ENCODE data around the gene TMEM131L.
"Not testable (repeated sequence)": the region's sequence is repeated elsewhere in the genome, so short reads cannot be mapped to it uniquely, and the experiment has no call there.

The TMEM131L gene

GRCh38 chr4:153466081-153466948 is at the start of gene TMEM131L:
TSS of gene TMEM131L (plus strand) at chr4:153466360. CDS start at chr4:153466398, 38 bp downstream.
- no peak for DNase-seq

DNA sequence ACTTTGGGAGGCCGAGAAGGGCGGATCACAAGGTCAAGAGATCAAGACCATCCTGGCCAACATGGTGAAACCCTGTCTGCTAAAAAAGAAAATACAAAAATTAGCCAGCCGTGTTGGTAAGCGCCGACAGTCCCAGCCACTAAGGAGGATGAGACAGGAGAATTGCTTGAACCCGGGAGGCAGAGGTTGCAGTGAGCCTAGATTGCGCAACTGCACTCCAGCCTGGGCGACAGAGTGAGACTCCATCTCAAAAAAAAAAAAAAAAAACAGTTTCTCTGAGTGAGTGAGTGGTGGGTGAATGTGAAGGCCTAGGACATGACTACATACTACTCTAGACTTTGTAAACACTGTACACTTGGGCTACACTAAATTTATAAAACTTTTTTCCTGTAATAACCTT is 49.7 kb upstream of the TMEM131L start:
- not testable (repeated sequence) for DNase-seq

DNA sequence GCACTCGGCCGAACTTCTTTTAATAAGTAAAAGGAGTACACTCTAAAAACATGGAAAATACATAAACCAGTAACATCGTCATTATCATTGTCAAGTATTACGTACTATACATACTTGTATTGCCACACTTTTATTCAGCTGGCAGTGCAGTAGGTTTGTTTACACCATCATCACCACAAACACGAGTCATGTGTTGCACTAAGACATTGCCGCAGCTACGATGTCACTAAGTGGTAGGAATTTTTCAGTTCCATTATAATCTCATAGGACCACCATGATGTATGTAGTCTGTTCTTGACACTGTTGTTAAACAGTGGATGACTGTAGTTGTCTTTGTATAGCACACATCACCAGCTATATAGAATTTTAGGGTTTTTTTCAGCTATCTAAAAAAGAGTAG is 48.0 kb upstream of the TMEM131L start:
- DNase-seq: no peak

DNA sequence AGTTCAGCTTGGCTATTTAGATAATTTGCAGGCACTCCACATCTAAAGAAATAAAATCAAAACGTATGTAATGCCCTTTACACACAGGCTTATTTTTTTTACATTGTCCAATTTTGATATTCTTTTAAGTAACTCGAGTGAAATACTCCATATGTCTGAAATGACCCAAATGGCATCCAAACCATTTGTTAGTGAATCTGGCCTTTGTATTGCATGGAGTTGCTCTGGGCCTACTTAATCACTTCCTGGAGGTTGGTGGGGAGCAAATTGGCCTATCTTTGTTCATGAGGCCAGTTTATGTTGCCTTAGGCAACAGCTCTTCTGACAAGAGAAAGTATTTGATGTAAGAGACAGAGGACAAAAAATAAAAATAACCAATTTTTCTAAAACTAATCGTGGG is 47.6 kb upstream of the TMEM131L start:
- DNase-seq: no peak

GRCh38 chr4:153419029-153419428 is 47.1 kb upstream of the TMEM131L start:
- no peak for DNase-seq

GRCh38 chr4:153419673-153420278 is 46.4 kb upstream of the TMEM131L start:
- no peak for DNase-seq

- no peak for DNase-seq
Measured at GRCh38 chr4:153420361-153420760, 45.8 kb upstream of the TMEM131L start.

- no peak for DNase-seq
Measured at GRCh38 chr4:153421941-153422340, 44.2 kb upstream of the TMEM131L start.

GRCh38 chr4:153426207-153426885 is 39.8 kb upstream of the TMEM131L start:
- no peak for DNase-seq

DNA sequence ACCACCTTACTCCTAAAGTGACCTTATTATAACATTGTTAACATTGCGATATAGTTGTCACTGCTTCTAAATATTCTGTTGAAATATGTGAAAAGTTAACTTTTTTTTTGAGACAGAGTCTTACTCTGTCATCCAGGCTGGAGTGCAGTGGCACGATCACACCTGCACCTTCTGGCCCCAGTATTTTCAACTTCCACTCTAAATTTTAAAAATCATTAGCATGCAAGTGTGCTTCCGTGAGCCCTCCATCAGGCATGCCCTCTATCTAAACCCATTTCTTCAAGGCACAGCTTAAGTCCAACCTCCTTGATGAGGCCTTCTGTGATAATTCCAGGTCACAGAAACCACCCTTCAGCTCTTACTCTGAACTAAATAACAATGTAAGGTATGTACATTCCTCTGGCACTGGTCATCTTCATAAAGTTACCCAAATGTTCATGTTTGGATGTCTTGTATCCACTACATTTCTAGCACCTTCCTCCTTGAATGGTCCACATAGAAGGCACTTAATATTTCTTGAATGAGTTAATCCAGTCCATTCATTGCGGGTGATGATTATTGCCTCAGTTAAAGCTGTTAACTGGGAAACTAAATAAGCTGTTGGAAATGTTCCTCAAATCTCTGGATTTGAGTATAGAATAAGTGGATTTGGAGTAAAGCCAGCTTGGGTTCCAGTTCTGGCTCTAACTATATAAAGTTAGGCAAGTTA is 38.6 kb upstream of the TMEM131L start:
- no peak for DNase-seq

DNA sequence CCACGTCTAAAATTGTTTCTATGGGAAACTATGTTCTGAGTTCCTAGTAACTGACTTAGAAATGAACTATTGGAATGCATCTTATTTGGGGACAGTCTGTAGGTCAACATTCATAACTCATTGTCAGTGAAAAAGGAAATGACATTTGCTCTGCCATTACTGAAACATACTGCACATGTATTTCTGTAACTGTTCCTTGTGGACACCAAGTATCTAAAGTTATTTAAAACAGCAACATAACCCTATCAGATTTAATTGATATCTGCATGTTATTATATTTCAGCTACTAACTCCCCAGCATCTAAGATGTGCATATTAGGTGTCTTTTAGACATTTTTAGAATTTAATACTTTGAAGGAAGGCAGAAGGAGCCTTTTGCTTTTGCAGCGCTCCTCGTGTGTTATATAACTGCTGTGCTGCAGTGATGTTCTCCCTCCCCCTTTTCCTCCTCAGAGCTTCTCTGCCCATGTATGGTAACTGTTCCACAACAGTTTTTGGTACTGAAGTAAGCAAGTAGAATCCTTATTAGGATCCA is 37.2 kb upstream of the TMEM131L start:
- DNase-seq: no peak

GRCh38 chr4:153432965-153433753 is 33.0 kb upstream of the TMEM131L start:
- no peak for DNase-seq

DNA sequence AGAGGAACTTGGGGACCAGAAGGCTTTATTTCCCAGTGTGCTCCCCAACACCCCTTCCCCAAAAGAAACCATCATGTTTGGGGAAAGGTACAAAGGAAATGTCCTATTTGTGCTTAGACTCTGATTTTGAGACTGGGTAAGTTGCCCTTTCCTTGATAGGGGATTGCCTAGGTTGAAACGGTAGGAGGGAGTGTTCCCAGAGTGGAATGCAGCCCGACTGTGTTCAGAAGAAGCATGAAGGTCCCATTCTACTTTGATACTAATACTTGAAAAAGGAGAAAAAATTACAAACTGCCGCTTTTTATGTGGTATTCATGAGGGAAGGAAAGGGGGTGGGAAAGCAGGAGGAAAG is 32.4 kb upstream of the TMEM131L start:
- DNase-seq: no peak

DNA sequence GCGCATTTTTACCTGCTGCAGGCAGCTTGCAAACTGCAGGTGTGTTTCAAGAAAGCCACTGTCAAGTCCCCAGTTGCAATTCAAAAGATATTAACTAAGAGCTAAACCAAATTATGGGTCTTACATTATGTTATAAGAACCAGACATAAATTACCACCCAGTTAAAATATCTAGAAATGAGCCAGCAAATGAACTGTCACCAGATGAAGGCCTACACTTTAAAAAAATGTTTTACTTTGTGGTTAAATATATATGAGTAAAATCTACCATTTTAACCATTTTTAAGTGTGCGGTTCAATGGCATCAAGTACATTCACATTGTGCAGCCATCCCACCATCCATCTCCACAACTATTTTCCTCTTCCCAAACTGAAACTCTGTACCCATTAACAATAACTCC is 32.0 kb upstream of the TMEM131L start:
- no peak for DNase-seq

DNA sequence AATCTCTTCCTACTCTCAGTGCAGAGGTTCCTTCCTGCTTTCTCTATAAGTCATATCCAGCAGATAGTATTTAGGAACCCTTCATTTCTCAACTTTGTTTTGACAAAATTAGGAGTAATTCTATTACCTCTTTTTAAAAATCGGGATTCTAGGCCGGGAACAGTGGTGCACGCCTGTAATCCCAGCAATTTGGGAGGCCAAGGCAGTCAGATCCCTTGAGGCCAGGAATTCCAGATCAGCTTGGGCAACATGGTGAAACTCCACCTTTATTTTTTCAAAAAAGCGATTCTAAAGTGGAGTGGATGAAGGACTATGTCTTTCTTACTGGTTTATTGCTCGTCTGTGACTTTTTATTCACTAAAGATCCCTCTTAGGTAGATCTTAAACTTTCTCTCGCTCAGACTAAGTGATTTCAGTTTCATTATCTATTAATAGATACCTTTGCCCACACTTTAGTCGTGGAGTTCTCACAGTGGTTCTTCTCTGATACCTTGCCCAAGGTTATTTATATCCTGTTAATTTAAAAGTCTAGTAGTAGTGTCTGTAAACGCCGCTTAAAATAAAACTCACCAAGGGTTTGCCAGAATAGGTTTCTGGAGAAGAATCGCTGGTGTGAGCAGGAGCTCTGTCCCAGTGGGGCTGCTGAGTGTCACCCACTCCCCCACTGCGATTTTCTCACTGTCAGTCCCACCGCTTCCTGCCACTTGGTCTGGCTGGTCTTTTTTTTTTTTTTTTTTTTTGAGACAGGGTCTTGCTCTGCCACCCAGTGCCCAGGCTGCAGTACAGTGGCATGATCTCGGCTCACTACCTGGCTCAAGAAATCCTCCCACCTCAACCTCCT is 27.0 kb upstream of the TMEM131L start:
- no peak for DNase-seq

DNA sequence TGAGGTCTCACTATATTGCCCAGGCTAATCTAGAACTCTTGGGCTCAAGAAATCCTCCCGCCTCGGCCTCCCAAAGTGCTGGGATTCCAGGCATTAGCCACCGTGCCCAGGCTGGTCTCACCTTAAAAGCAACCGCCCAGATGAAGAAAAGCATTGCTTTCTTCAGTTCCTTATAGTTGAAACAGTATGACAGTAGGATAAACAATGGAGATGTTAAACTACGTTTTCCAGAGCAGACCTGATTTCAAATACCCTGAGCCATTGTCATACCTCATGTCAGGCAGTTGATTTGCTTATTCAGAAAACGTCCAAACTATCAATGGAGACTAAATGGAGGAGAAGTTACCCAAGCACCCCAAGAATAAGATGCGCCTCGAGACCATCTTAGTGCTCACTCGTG is 26.3 kb upstream of the TMEM131L start:
- no peak for DNase-seq

GRCh38 chr4:153440475-153440874 is 25.7 kb upstream of the TMEM131L start:
- no peak for DNase-seq

GRCh38 chr4:153447175-153447905 is 18.8 kb upstream of the TMEM131L start:
- DNase-seq: no peak

DNA sequence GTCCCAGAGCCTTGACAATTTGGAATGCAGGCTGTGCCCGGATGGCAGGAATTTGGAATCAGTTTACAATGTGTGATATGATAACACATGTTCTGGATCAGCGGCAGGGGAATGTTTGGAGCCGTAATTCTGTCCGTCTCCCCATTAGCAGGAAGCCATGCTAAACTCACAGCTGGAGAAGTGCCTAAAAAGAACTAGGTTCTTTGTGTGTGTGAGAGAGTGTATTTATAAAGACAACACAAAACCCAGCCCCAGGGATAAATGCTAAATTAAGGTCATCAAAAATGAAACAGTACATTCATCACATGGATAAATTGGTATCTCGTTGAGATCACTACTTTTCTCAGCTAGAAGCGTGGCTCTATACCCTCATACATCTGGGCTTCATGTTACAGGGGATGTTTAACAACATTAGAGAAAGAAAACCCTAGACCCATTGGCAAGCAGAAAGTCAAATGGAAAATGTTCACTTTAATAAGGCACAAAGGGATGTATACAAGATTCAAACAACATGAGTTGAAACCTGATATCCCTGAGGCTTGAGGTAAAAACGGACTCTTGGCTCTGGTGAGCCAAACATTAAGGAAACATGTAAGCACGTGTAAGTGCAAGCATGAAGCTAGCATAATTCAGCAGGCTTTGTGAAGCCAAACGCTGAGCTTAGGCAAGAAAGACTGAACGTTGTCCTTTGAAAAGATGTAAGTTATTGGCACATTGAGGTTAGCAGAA is 18.0 kb upstream of the TMEM131L start:
- DNase-seq: no peak

GRCh38 chr4:153449338-153449737 is 16.8 kb upstream of the TMEM131L start:
- DNase-seq: no peak

Data from cerebellar nuclear complex (tissue), 1 donor.